Left lung (tissue), 10 donors: ENCODE results near the gene GTF2IRD1. TPM values are rescaled to one million over a fixed set of nuclear protein-coding genes. Genes with fewer than 3 reads are reported as not detected.
"Not testable (repeated sequence)": the region's sequence is repeated elsewhere in the genome, so short reads cannot be mapped to it uniquely, and the experiment has no call there.

Experiments
- ATAC-seq: fragments of 200-7000 bp; cut with Tn5 transposase; one replicate; pipeline ENCODE4 v1.9.1; 2020; ENCODE audit warnings: moderate library complexity
- DNase-seq, 4 donors: peaks; one replicate each; pipeline ENCODE4 v3.0.0-alpha.2; 2013 to 2020
- H3K27ac ChIP-seq, 2 donors: fragments of 200-600 bp; sonication (generic) in 1 of 2; one replicate each; pipeline versions ENCODE4 v1.5.0 to v1.8.0; 2020 to 2021
- H3K27me3 ChIP-seq, 2 donors: fragments of 200-600 bp; sonication (generic) in 1 of 2; one replicate each; pipeline versions ENCODE4 v1.5.0 to v1.8.0; 2020 to 2021
- H3K36me3 ChIP-seq, 2 donors: fragments of 200-600 bp; sonication (generic) in 1 of 2; one replicate each; pipeline versions ENCODE4 v1.5.0 to v1.8.0; 2020 to 2021
- H3K4me1 ChIP-seq, 2 donors: fragments of 200-600 bp; one replicate each; pipeline ENCODE4 v1.8.0; 2021
- H3K4me3 ChIP-seq, 2 donors: fragments of 200-600 bp; sonication (generic) in 1 of 2; one replicate each; pipeline versions ENCODE4 v1.5.0 to v1.8.0; 2020 to 2021; ENCODE audit warnings: mild to moderate bottlenecking in 1 of 2
- H3K9me3 ChIP-seq, 2 donors: fragments of 200-600 bp; sonication (generic) in 1 of 2; one replicate each; pipeline versions ENCODE4 v1.5.0 to v1.8.0; 2020 to 2021
- intact Hi-C, 2 donors: fragments of 100-400 bp; cut with DNase I; formaldehyde crosslinking; loops; one replicate each; pipeline versions ENCODE4 v1.11.2 to v1.14.2; 2022
- polyA plus RNA-seq, 6 donors: library from polyadenylated mRNA; unstranded; fragments of 120-200 nt; gene quantifications; one replicate each; pipeline ENCODE4 v1.2.1, GENCODE V29; 2013; ENCODE audit not compliant: insufficient read length in 6 of 6
- total RNA-seq, 2 donors: library from RNA; stranded (reverse); fragmentation: NEBNext Ultra II Directional; extraction: Animal tissue kit (Norgen Biotek cat#: 25700); gene quantifications; one replicate each; pipeline ENCODE4 v1.2.1, GENCODE V29; 2021
- TF ChIP-seq, protein P1 (sequence below), 2 donors: fragments of 200-600 bp; sonication (generic) in 1 of 2; IDR thresholded peaks; one replicate each; pipeline versions ENCODE4 v1.5.0 to v1.8.0; 2021; ENCODE audit warnings: antibody characterized with exemption in 2 of 2
- donor health status: DM: no; HTN: yes; CAD: no.
- donor health status: DM: no; HTN: no; CAD: no.

Gene GTF2IRD1
- total and polyA plus RNA-seq, 8 donors = 20.8 to 40.2 (median 33.9) TPM

DNA sequence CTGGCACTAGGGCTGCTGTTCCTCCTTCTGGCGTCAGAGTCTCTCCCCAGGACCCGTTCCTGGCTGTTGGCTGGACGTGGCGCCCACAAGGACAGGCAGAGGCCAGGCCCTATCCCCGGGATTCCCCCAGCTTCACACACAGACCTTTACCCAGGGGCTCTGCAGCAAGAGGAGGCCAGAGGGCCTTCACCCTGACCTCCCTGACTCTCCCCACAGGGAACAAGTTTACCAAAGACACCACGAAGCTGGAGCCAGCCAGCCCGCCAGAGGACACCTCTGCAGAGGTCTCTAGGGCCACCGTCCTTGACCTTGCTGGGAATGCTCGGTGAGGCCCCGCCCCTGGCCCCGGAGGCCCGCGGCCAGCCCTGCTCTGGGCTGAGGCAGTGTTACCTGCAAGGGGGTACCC lies 82.2 kb downstream of the GTF2IRD1 start:
- Histone ChIP-seq H3K36me3 (peaks cover 0 to 42% of the 10 kb centered on the region in 2 donors), H3K9me3 (no peaks in the 10 kb centered on the region)
- TF ChIP-seq, protein P1, sequence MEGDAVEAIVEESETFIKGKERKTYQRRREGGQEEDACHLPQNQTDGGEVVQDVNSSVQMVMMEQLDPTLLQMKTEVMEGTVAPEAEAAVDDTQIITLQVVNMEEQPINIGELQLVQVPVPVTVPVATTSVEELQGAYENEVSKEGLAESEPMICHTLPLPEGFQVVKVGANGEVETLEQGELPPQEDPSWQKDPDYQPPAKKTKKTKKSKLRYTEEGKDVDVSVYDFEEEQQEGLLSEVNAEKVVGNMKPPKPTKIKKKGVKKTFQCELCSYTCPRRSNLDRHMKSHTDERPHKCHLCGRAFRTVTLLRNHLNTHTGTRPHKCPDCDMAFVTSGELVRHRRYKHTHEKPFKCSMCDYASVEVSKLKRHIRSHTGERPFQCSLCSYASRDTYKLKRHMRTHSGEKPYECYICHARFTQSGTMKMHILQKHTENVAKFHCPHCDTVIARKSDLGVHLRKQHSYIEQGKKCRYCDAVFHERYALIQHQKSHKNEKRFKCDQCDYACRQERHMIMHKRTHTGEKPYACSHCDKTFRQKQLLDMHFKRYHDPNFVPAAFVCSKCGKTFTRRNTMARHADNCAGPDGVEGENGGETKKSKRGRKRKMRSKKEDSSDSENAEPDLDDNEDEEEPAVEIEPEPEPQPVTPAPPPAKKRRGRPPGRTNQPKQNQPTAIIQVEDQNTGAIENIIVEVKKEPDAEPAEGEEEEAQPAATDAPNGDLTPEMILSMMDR (IDR thresholded peaks at IDR 0.05) = no peak

GRCh38 chr7:74541937-74542336 lies 88.2 kb downstream of the GTF2IRD1 start:
- H3K9me3 ChIP-seq, H3K27me3 ChIP-seq, H3K4me1 ChIP-seq, H3K27ac ChIP-seq, ATAC-seq, intact Hi-C loops, DNase-seq, H3K4me3 ChIP-seq: not testable (repeated sequence)
- peaks cover 0 to 36% of the 10 kb centered on the region in 2 donors for H3K36me3 ChIP-seq

More for the DNA sequence above, 82.2 kb downstream of the GTF2IRD1 start:
- ATAC-seq (peak; percentile 12), DNase-seq (no peak)
- no peak overlapping the region for H3K4me3 ChIP-seq
- no peak overlapping the region for H3K27ac ChIP-seq
- H3K27me3 ChIP-seq = no peaks in the 10 kb centered on the region
- H3K4me1 ChIP-seq = no peaks in the 10 kb centered on the region
- intact Hi-C loops = no loop called here

DNA sequence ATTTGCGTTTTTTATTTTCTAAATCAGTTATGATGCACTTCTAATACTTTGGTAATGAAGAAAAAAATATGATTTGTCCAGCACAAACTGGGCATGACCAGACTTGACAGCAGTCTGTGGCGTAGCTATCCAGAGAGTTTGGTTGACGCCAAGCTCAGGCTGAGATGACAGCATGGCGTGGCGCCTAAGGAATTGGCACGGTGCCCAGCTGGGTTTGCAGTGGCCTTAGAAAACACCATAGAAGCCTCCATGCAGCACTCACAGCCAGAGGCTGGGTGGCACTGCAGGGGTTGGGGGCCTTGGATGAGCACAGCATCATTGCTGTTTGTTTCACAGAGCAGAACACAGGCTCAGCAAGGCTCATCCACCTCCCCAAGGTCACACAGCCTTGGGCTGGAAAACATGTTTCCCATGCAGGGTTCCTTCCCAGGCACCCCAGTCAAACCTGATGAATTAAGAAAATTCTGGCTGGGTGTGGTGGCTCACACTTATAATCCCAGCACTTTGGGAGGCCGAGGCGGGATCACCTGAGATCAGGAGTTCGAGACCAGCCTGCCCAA lies 88.9 kb downstream of the GTF2IRD1 start:
- H3K4me1 ChIP-seq = no peaks in the 10 kb centered on the region
- intact Hi-C loops = no loop called here
- H3K4me3 ChIP-seq = no peak overlapping the region
- no peak overlapping the region for H3K27ac ChIP-seq
- TF ChIP-seq, protein P1 (IDR thresholded peaks at IDR 0.05) = no peak
- H3K36me3 ChIP-seq = peaks cover 0 to 41% of the 10 kb centered on the region in 2 donors
- no peaks in the 10 kb centered on the region for H3K27me3 ChIP-seq
- ATAC-seq (no peak), DNase-seq (peak in 2 of 4 donors; percentile 18 to 60)
- peaks cover 0 to 8% of the 10 kb centered on the region in 2 donors for H3K9me3 ChIP-seq

GRCh38 chr7:74544706-74545469 lies 91.2 kb downstream of the GTF2IRD1 start:
- DNase-seq = peak in 2 of 4 donors; percentile 21 to 49
- Histone ChIP-seq H3K36me3 (peaks cover 0 to 23% of the 10 kb centered on the region in 2 donors), H3K27ac (no peak overlapping the region), H3K4me3 (no peak overlapping the region), H3K9me3 (peaks cover 0 to 8% of the 10 kb centered on the region in 2 donors), H3K4me1 (no peaks in the 10 kb centered on the region), H3K27me3 (no peaks in the 10 kb centered on the region)
- TF ChIP-seq, protein P1 (IDR thresholded peaks at IDR 0.05) = peak; percentile 35 to 64
- peak; percentile 88 for ATAC-seq
- intact Hi-C loops = no loop called here

DNA sequence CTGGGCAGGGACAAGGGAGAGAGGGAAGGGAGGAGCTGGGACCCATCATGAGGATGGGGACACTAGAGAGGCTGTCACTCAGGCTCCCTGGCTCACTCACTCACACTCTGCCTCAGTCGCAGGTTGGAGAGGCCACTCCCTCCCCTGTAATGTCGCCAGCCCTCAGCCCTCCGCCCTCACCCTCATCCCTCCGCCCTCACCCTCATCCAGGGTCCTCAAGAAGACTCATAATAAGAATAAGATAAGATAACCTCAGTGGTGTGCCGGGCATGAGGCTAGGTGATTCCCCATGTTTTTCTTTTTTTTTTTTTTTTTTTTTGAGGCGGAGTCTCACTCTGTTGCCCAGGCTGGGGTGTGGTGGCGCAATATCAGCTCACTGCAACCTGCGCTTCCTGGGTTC lies 92.2 kb downstream of the GTF2IRD1 start:
- ATAC-seq (no peak), DNase-seq (no peak)
- TF ChIP-seq, protein P1 (IDR thresholded peaks at IDR 0.05) = no peak
- peaks cover 0 to 8% of the 10 kb centered on the region in 2 donors for H3K9me3 ChIP-seq
- no peak overlapping the region for H3K27ac ChIP-seq
- H3K4me3 ChIP-seq = no peak overlapping the region
- H3K4me1 ChIP-seq = no peaks in the 10 kb centered on the region
- intact Hi-C loops = no loop called here
- no peaks in the 10 kb centered on the region for H3K27me3 ChIP-seq
- H3K36me3 ChIP-seq = peaks cover 0 to 22% of the 10 kb centered on the region in 2 donors

DNA sequence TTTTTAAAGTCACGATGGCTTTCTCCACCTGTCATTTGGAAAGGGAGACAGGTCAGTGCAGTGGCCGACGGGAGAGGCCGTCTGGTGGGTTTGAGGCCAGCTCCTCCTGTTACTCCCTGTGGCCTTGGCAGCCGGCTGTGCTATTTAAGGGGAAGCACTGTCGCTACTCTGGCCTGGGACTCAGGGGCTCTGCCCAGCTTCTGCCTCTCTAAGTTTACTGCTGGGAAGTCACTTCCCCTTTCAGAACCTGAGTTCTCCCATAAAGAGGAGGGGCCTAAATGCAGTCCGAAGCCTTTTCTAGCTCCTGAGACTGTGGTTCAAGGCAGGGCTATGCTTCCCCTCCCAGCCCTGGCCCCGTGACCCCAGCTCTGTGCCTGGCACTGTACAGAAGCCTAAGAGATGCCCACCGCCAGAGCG lies 99.9 kb downstream of the GTF2IRD1 start:
- H3K27ac ChIP-seq, H3K9me3 ChIP-seq, H3K4me1 ChIP-seq, H3K27me3 ChIP-seq, DNase-seq, H3K4me3 ChIP-seq, intact Hi-C loops: not testable (repeated sequence)
- ATAC-seq = peak; percentile 79
- peaks cover 0 to 19% of the 10 kb centered on the region in 2 donors for H3K36me3 ChIP-seq
